Loucy (cell line): Measurements from ENCODE around the gene CDHR2.

Experiments used
- CTCF ChIP-seq: fragments of 200-600 bp; sonication (generic); conservative IDR thresholded peaks from 2 replicates; pipeline ENCODE4 v1.5.1; 2014; ENCODE audit warnings: mild to moderate bottlenecking, antibody characterized with exemption, low read length
- EZH2phosphoT487 ChIP-seq: fragments of 200-600 bp; IDR thresholded peaks from 2 replicates; pipeline ENCODE4 v1.6.1; 2018; ENCODE audit warnings: antibody characterized with exemption, mild to moderate bottlenecking, moderate library complexity, borderline replicate concordance

- TF ChIP-seq CTCF, result no peak
- no peak for TF ChIP-seq EZH2phosphoT487
Measured at GRCh38 chr5:176631383-176632200, 82.5 kb downstream of the CDHR2 start.
